CD8-positive, alpha-beta memory T cell (primary cell): Measurements from ENCODE around the gene EEPD1. TPM values are rescaled to one million over a fixed set of nuclear protein-coding genes. Genes with fewer than 3 reads are reported as not detected.

Experiments
- CTCF ChIA-PET: fragments of 350-600 bp; sonication (Branson Sonifier 250); formaldehyde crosslinking; loops from one replicate; lab custom pipeline; 2021; ENCODE audit warnings: antibody characterized with exemption; lab: Charles Lee
- POLR2A ChIA-PET: fragments of 350-600 bp; sonication (Branson Sonifier 250); formaldehyde crosslinking; loops from one replicate; lab custom pipeline; 2021; ENCODE audit warnings: antibody characterized with exemption; lab: Charles Lee
- DNase-seq, 5 donors: peaks; one replicate each; pipeline versions ENCODE4 v3.0.0 to v3.0.0-alpha.2; 2020 to 2022; ENCODE audit warnings: mixed read lengths in 1 of 5
- H3K27ac ChIP-seq: one replicate; pipeline ENCODE4 v1.7.0; 2013; ENCODE audit warnings: low read depth, mild to moderate bottlenecking, low read length, moderate library complexity
- H3K27me3 ChIP-seq: 2 replicates; pipeline ENCODE4 v1.7.0; 2013; ENCODE audit warnings: low read length, mild to moderate bottlenecking; ENCODE audit not compliant: insufficient read depth, poor library complexity, severe bottlenecking
- H3K36me3 ChIP-seq: 2 replicates; pipeline ENCODE4 v1.7.0; 2013; ENCODE audit warnings: mild to moderate bottlenecking, low read length, moderate library complexity; ENCODE audit not compliant: insufficient read depth
- H3K4me1 ChIP-seq: 2 replicates; pipeline ENCODE4 v1.7.0; 2013; ENCODE audit warnings: mild to moderate bottlenecking, low read length, moderate library complexity; ENCODE audit not compliant: insufficient read depth
- H3K4me3 ChIP-seq: 2 replicates; pipeline ENCODE4 v1.7.0; 2013; ENCODE audit warnings: mild to moderate bottlenecking, low read length
- H3K9me3 ChIP-seq: 2 replicates; pipeline ENCODE4 v1.7.0; 2013; ENCODE audit warnings: mild to moderate bottlenecking, low read length
- H3K27ac Mint-ChIP-seq, 8 donors: one replicate each; pipeline ENCODE4 v1.8.0; 2020 to 2021; ENCODE audit warnings: mixed read lengths in 8 of 8, mild to moderate bottlenecking in 6 of 8, inconsistent platforms in 3 of 8, moderate library complexity in 3 of 8
- H3K27me3 Mint-ChIP-seq, 2 donors: one replicate each; pipeline ENCODE4 v1.8.0; 2020 to 2021; ENCODE audit warnings: mixed read lengths in 2 of 2, mild to moderate bottlenecking in 1 of 2, moderate library complexity in 1 of 2
- H3K36me3 Mint-ChIP-seq, 3 donors: one replicate each; pipeline ENCODE4 v1.8.0; 2020 to 2021; ENCODE audit warnings: mixed read lengths in 3 of 3, inconsistent platforms in 1 of 3, mild to moderate bottlenecking in 1 of 3
- H3K4me1 Mint-ChIP-seq, 3 donors: one replicate each; pipeline ENCODE4 v1.8.0; 2020 to 2021; ENCODE audit warnings: mixed read lengths in 3 of 3, inconsistent platforms in 1 of 3, mild to moderate bottlenecking in 1 of 3
- H3K4me3 Mint-ChIP-seq, 7 donors: one replicate each; pipeline ENCODE4 v1.8.0; 2020 to 2021; ENCODE audit warnings: mixed read lengths in 7 of 7, mild to moderate bottlenecking in 6 of 7, moderate library complexity in 4 of 7, inconsistent platforms in 2 of 7
- H3K9me3 Mint-ChIP-seq, 5 donors: one replicate each; pipeline ENCODE4 v1.8.0; 2020 to 2022; ENCODE audit warnings: mixed read lengths in 5 of 5, mild to moderate bottlenecking in 3 of 5, moderate library complexity in 2 of 5, inconsistent platforms in 1 of 5
- polyA plus RNA-seq: library from polyadenylated mRNA; unstranded; fragments of 300-500 nt; fragmentation: Illumina TruSeq; gene quantifications from one replicate; pipeline ENCODE4 v1.2.3, GENCODE V29; 2021
- total RNA-seq, 2 experiments: library from RNA; stranded (reverse); gene quantifications; one replicate each; pipeline ENCODE4 v1.2.3, GENCODE V29; 2021

EEPD1 gene
- total and polyA plus RNA-seq, 3 experiments from 2014 or later, result 0.66 to 15.0 (median 0.84) TPM

DNA sequence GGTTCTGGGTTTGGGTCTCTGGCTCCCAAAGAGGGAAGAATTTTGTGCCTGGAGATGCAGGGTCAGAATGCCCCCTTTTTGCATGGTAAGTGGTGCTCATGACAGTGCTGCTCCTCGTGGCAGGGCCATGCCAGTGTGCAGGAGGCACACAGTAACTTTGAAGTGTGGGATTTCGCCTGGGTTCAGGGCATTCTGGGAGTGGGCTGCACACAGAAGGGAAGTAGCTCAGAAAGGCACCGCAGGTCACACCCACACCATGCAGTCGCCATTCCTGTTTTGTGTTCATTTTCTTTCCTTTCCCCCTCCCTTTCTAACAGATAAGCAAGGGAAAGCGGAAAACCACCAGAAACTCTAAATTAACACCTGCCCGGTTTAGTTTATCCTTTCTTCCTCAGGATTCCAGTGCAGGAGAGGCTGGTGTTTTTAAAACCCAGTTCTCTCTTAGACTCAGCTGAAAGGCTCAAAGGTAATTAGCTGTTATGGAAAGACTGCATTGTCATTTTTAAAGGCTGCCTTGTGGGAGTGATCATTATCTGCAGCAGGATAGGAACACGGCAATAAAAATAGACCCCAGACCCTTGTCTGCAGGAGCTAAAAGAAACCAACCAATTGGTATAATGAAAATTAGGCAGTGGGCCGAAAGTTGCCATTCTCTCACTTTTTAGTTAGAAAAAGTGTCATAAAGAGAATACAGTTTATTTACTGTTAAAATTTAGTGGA is 50.2 kb downstream of the EEPD1 start:
- POLR2A ChIA-PET, result no interaction called here
- H3K4me1 Mint-ChIP-seq, result peaks cover 24 to 51% (median 32%) of the 10 kb centered on the region in 3 donors
- CTCF ChIA-PET, result no interaction called here

GRCh38 chr7:36204044-36204663 is 51.1 kb downstream of the EEPD1 start:
- Mint-ChIP-seq H3K9me3 (no peaks in the 10 kb centered on the region), H3K36me3 (no peaks in the 10 kb centered on the region), H3K27me3 (peaks cover 3 to 8% of the 10 kb centered on the region in 2 donors), H3K4me3 (no peak overlapping the region), H3K4me1 (peaks cover 31 to 54% (median 34%) of the 10 kb centered on the region in 3 donors), H3K27ac (no peak overlapping the region)
- no peak for DNase-seq
- Histone ChIP-seq H3K4me3 (no peak overlapping the region), H3K36me3 (no peaks in the 10 kb centered on the region), H3K4me1 (peaks cover 33% of the 10 kb centered on the region), H3K27me3 (no peaks in the 10 kb centered on the region), H3K27ac (no peak overlapping the region), H3K9me3 (no peaks in the 10 kb centered on the region)
- ChIA-PET CTCF (no interaction called here), POLR2A (no interaction called here)

More for the DNA sequence above, 50.2 kb downstream of the EEPD1 start:
- H3K36me3 ChIP-seq, result no peaks in the 10 kb centered on the region
- H3K27me3 Mint-ChIP-seq, result peaks cover 3 to 10% of the 10 kb centered on the region in 2 donors
- no peaks in the 10 kb centered on the region for H3K9me3 Mint-ChIP-seq
- no peak overlapping the region for H3K4me3 ChIP-seq
- peak overlapping the region in 3 of 8 donors; percentile 11 to 57 (median 17) for H3K27ac Mint-ChIP-seq
- H3K4me1 ChIP-seq, result peaks cover 24% of the 10 kb centered on the region
- no peaks in the 10 kb centered on the region for H3K36me3 Mint-ChIP-seq
- H3K4me3 Mint-ChIP-seq, result no peak overlapping the region
- no peaks in the 10 kb centered on the region for H3K27me3 ChIP-seq
- H3K9me3 ChIP-seq, result no peaks in the 10 kb centered on the region
- no peak for DNase-seq
- no peak overlapping the region for H3K27ac ChIP-seq

DNA sequence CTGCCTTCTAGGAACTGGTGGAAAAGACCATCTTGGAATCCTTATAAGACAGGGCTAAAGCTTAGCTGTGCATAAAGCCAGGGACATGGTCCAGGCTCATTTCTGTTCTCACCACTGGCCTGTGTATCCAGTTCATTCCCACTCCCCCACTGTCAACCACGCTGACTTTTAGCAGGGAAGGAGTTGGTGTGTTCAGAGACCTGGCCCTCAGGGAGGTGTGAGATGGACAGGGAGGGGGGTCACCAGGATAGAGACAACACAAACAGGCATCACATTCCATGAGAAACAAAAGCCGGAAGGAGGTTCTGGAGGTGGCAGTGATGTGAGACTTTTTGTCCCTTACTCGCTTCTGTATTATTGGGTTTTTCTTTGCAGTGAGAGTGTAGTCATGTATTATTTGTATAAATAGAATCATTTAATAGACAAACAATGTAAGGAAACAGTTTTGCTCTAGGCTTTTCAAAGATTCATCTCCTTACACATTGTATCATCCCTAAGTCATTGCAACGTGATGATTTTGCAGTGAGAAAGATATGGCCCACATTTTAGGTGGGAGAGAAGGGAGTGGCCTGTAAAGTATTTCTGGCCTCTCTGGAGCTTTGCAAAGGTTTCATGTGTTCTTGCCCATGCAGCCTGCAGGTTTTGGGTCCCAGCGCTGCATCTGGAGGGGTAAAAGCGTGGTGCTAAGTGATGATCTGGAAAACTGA is 52.0 kb downstream of the EEPD1 start:
- peaks cover 39 to 62% (median 40%) of the 10 kb centered on the region in 3 donors for H3K4me1 Mint-ChIP-seq
- POLR2A ChIA-PET, result no interaction called here

GRCh38 chr7:36205803-36206202 is 52.7 kb downstream of the EEPD1 start:
- Mint-ChIP-seq H3K27me3 (peaks cover 3 to 5% of the 10 kb centered on the region in 2 donors), H3K36me3 (no peaks in the 10 kb centered on the region), H3K4me1 (peaks cover 39 to 68% (median 40%) of the 10 kb centered on the region in 3 donors), H3K4me3 (no peak overlapping the region), H3K9me3 (no peaks in the 10 kb centered on the region), H3K27ac (peak overlapping the region in 1 of 8 donors; percentile 44)
- H3K27me3 ChIP-seq, result no peaks in the 10 kb centered on the region
- H3K9me3 ChIP-seq, result no peaks in the 10 kb centered on the region
- no peak for DNase-seq
- CTCF ChIA-PET, result no interaction called here
- POLR2A ChIA-PET, result no interaction called here
- peaks cover 40% of the 10 kb centered on the region for H3K4me1 ChIP-seq
- no peaks in the 10 kb centered on the region for H3K36me3 ChIP-seq
- no peak overlapping the region for H3K4me3 ChIP-seq
- no peak overlapping the region for H3K27ac ChIP-seq

More for the DNA sequence above, 52.0 kb downstream of the EEPD1 start:
- Histone ChIP-seq H3K27me3 (no peaks in the 10 kb centered on the region), H3K9me3 (no peaks in the 10 kb centered on the region), H3K4me3 (no peak overlapping the region), H3K4me1 (peaks cover 40% of the 10 kb centered on the region), H3K36me3 (no peaks in the 10 kb centered on the region), H3K27ac (no peak overlapping the region)
- CTCF ChIA-PET, result no interaction called here
- Mint-ChIP-seq H3K9me3 (no peaks in the 10 kb centered on the region), H3K27ac (no peak overlapping the region), H3K27me3 (peaks cover 3 to 8% of the 10 kb centered on the region in 2 donors), H3K4me3 (no peak overlapping the region), H3K36me3 (no peaks in the 10 kb centered on the region)
- no peak for DNase-seq

DNA sequence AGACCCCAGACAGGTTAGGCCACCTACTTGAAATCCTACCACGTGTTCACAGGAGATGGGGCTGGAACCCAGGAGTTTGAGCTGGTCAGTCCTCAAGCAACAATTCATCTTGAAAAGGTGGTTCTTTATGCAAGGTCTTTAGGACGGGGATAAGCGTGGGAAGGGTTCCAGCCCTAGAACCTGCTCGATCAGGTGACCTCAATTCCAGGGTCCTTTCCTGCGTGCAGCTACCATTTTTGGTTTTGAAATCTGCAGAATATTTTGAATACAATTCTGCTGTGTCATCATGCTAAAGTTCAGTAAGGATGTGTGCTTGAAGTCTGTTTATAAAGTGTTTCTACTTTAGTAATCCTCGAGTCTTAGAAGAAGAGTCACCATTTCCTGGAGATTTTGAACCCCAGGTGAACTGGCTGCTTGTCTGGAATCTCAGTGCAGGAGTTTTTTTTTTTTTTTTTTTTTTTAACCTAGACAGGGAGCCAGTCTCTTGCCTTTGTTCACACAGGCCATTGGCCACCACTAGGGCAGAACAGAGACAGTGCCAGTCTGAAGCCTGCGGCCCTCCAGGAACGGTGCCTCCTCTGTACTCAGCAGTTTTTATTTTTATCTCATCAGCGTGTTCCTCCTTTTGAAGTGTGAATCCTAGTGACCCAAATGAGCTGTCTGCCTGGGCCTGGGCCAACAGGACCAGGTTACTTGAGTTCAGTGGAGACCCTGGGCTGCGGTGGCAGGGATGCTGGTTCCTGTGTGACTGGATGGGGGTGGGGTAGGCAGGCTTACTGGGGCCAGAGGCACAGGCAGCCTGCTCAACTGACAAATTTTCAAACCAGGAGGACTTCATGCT is 54.6 kb downstream of the EEPD1 start:
- H3K27me3 Mint-ChIP-seq, result peaks cover 3 to 5% of the 10 kb centered on the region in 2 donors
- Histone ChIP-seq H3K27me3 (no peaks in the 10 kb centered on the region), H3K4me3 (no peak overlapping the region), H3K27ac (no peak overlapping the region), H3K36me3 (no peaks in the 10 kb centered on the region), H3K4me1 (peaks cover 36% of the 10 kb centered on the region), H3K9me3 (no peaks in the 10 kb centered on the region)
- H3K9me3 Mint-ChIP-seq, result no peaks in the 10 kb centered on the region
- DNase-seq, result peak in 3 of 5 donors; percentile 34 to 57 (median 53)
- CTCF ChIA-PET, result no interaction called here
- peaks cover 31 to 55% (median 34%) of the 10 kb centered on the region in 3 donors for H3K4me1 Mint-ChIP-seq
- no peaks in the 10 kb centered on the region for H3K36me3 Mint-ChIP-seq
- H3K27ac Mint-ChIP-seq, result peak overlapping the region in 7 of 8 donors; percentile 14 to 94 (median 92)
- peak overlapping the region in 4 of 7 donors; percentile 12 to 33 (median 26) for H3K4me3 Mint-ChIP-seq
- POLR2A ChIA-PET, result no interaction called here

DNA sequence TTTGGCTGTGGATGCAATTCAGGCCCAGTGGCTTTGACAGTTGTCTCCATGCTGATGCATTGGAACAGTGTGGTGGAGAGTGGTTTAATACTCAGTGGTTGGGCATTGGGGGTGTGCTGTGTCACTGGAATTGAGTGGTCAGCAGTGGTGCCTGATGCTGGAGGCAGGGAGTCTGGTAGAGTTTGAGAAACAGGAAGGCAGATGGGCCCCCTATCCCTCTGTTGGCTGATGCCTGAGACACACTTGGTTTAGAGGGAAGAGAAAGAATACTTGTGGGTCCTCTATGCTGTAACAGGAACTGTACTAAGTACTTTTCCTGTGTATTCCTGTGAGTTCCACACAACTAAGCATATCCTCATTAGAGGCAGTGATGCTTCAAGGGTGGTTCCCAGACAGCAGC is 55.4 kb downstream of the EEPD1 start:
- H3K9me3 Mint-ChIP-seq, result no peaks in the 10 kb centered on the region
- peaks cover 0 to 3% (median 0%) of the 10 kb centered on the region in 3 donors for H3K36me3 Mint-ChIP-seq
- ChIA-PET POLR2A (no interaction called here), CTCF (no interaction called here)
- H3K27me3 Mint-ChIP-seq, result peaks cover 1 to 5% of the 10 kb centered on the region in 2 donors
- Histone ChIP-seq H3K9me3 (no peaks in the 10 kb centered on the region), H3K27me3 (no peaks in the 10 kb centered on the region), H3K36me3 (no peaks in the 10 kb centered on the region), H3K4me3 (no peak overlapping the region), H3K27ac (no peak overlapping the region), H3K4me1 (peaks cover 29% of the 10 kb centered on the region)
- peak overlapping the region in 7 of 8 donors; percentile 60 to 94 (median 91) for H3K27ac Mint-ChIP-seq
- DNase-seq, result no peak
- H3K4me1 Mint-ChIP-seq, result peaks cover 25 to 48% (median 29%) of the 10 kb centered on the region in 3 donors
- peak overlapping the region in 3 of 7 donors; percentile 29 to 42 (median 32) for H3K4me3 Mint-ChIP-seq

- no peaks in the 10 kb centered on the region for H3K27me3 ChIP-seq
- H3K36me3 ChIP-seq, result no peaks in the 10 kb centered on the region
- ChIA-PET CTCF (no interaction called here), POLR2A (no interaction called here)
- Mint-ChIP-seq H3K4me1 (peaks cover 23 to 40% (median 28%) of the 10 kb centered on the region in 3 donors), H3K27ac (peak overlapping the region; percentile 13 to 94 (median 87)), H3K9me3 (no peaks in the 10 kb centered on the region), H3K27me3 (peaks cover 2 to 5% of the 10 kb centered on the region in 2 donors), H3K36me3 (peaks cover 0 to 8% (median 4%) of the 10 kb centered on the region in 3 donors), H3K4me3 (peak overlapping the region in 5 of 7 donors; percentile 6 to 60 (median 42))
- H3K4me1 ChIP-seq, result peaks cover 27% of the 10 kb centered on the region
- H3K9me3 ChIP-seq, result no peaks in the 10 kb centered on the region
- no peak overlapping the region for H3K27ac ChIP-seq
- peak in 4 of 5 donors; percentile 4 to 49 (median 21) for DNase-seq
- no peak overlapping the region for H3K4me3 ChIP-seq
These were observed 56.2 kb downstream of the EEPD1 start for GRCh38 chr7:36208997-36209813.
